GM19438 (cell line): ENCODE data around the gene THTPA.
"Not testable (repeated sequence)": the region's sequence is repeated elsewhere in the genome, so short reads cannot be mapped to it uniquely, and the experiment has no call there.

Source experiments
- ATAC-seq: cut with Tn5 transposase; IDR thresholded peaks from one replicate; pipeline ENCODE4 v1.9.1; 2021; ENCODE audit warnings: low read depth; ENCODE audit not compliant: unreplicated experiment

Gene THTPA

DNA sequence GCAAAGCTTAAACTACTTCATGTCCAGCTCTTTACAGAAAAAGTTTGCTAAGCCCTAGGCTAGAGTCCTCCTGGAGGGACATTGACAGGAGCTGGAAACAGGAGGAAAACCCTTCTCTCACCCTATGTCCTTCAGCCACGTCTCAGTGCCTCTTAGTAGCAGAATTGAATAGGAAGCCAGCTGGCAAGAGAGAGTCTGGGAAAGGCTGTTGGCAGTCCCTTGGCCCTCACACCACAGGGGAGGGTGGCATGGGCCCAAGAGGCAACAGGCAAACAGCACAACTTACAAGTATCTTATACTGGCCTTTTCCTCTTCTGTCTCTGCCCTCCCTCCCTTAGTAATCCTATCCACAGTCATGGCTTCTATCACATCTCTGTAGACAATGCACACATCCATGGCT, 52.4 kb downstream of the THTPA start:
- ATAC-seq, result no peak

DNA sequence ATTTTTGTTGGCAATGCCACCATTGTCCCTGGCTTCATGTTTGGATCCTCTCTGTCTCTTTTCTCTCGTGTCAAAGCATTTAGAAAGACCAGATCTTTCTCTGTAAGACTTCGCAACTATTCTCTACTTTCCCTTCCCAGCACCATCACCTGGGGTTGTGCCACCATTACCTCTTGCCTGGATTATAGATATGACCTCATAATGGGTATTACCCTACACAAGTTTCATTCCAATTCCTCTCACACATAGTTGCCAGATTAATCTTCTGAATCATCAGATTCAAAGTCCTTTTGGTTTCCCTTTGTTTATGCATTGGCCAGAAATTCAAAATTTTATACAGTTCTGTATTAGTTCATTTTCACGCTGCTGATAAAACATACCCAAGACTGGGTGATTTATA, 52.9 kb downstream of the THTPA start:
- ATAC-seq, result no peak

DNA sequence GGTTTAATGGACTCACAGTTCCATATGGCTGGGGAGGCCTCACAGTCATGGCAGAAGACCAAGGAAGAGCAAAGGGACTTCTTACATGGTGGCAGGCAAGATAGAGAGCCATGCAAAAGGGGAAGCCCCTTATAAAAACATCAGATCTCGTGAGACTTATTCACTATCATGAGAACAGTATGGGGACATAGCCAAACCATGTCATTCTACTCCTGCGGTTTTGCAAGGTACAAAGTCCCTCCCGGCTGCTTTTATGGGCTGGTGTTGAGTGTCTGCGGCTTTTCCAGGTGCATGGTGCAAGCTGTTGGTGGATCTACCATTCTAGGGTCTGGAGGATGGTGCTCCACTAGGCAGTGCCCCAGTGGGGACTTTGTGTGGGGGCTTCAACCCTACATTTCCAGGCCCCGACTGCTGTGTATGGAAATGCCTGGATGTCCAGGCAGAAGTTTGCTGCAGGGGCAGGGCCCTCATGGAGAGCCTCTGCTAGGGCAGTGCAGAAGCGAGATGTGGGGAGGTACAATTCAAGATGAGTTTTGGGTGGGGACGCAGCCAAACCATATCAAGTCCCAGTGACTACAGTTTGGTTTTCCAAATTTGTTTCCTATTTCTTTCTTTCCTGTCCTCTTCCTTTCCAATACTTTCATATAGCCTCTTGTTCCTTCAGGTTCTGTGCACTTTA, 53.5 kb downstream of the THTPA start:
- ATAC-seq, result not testable (repeated sequence)
